Left ventricle myocardium inferior (tissue), 1 donor: ENCODE data around the gene SCYGR4. TPM values are rescaled to one million over a fixed set of nuclear protein-coding genes. Genes with fewer than 3 reads are reported as not detected.
"Not testable (repeated sequence)": the region's sequence is repeated elsewhere in the genome, so short reads cannot be mapped to it uniquely, and the experiment has no call there.

Experiments used
- DNase-seq: peaks from one replicate; pipeline ENCODE4 v3.0.0-alpha.2; 2020
- H3K27ac ChIP-seq: fragments of 200-600 bp; replicated peaks from 2 replicates; pipeline ENCODE4 v1.8.0; 2021
- H3K27me3 ChIP-seq: fragments of 200-600 bp; 2 replicates; pipeline ENCODE4 v1.8.0; 2021; ENCODE audit warnings: low read depth
- H3K36me3 ChIP-seq: fragments of 200-600 bp; 2 replicates; pipeline ENCODE4 v1.8.0; 2021
- H3K4me1 ChIP-seq: fragments of 200-600 bp; 2 replicates; pipeline ENCODE4 v1.8.0; 2021
- H3K4me3 ChIP-seq: fragments of 200-600 bp; 2 replicates; pipeline ENCODE4 v1.8.0; 2021; ENCODE audit warnings: mild to moderate bottlenecking, moderate library complexity
- H3K9me3 ChIP-seq: fragments of 200-600 bp; replicated peaks from 2 replicates; pipeline ENCODE4 v1.8.0; 2021
- CTCF ChIP-seq: fragments of 200-600 bp; IDR thresholded peaks from 2 replicates; pipeline ENCODE4 v1.8.0; 2021; ENCODE audit warnings: antibody characterized with exemption, mild to moderate bottlenecking, borderline replicate concordance
- intact Hi-C: fragments of 100-400 bp; cut with micrococcal nuclease; formaldehyde crosslinking; loops from one replicate; pipeline ENCODE4 v1.11.0; 2022
- total RNA-seq: library from RNA; stranded (reverse); fragmentation: NEBNext Ultra II Directional; extraction: Animal tissue kit (Norgen Biotek cat#: 25700); gene quantifications from one replicate; pipeline ENCODE4 v1.2.1, GENCODE V29; 2021
- donor health status: DM: no; HTN: yes; CAD: no; lungs with severe emphysema.

The SCYGR4 gene
- total RNA-seq, 1 donor from 2014 or later: not detected

- Histone ChIP-seq H3K4me3 (no peak overlapping the region), H3K27ac (no peak overlapping the region), H3K9me3 (no peaks in the 10 kb centered on the region), H3K27me3 (peaks cover 44% of the 10 kb centered on the region), H3K4me1 (no peaks in the 10 kb centered on the region), H3K36me3 (no peaks in the 10 kb centered on the region)
- TF ChIP-seq CTCF: no peak
- DNase-seq: no peak
- intact Hi-C loops: no loop called here
These were observed 20.3 kb upstream of the SCYGR4 start for GRCh38 chr2:227597036-227597435.

DNA sequence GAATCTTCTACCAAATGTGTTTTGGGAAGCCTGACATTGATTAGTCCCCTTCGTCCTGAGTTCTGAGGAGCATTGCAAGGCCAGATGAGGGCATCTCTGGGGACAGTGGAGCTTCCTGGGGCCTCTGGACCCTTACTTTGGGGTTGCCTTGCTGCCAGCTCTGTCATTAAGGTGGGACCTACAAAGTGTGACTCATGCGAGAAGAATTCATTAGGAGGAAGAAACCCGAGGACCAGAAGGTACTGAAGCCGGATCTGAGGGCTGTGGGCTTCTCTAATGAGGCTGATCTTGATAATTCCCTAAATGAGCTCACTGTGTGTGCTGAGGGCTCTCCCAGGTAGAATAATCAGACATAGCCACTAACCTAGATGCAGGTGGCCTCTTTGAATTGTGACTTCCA is 19.3 kb upstream of the SCYGR4 start:
- intact Hi-C loops: no loop called here
- H3K27me3 ChIP-seq: peaks cover 41% of the 10 kb centered on the region
- H3K36me3 ChIP-seq: no peaks in the 10 kb centered on the region
- H3K4me3 ChIP-seq: no peak overlapping the region
- no peak overlapping the region for H3K27ac ChIP-seq
- DNase-seq: no peak
- no peaks in the 10 kb centered on the region for H3K9me3 ChIP-seq
- H3K4me1 ChIP-seq: no peaks in the 10 kb centered on the region
- TF ChIP-seq CTCF: no peak

DNA sequence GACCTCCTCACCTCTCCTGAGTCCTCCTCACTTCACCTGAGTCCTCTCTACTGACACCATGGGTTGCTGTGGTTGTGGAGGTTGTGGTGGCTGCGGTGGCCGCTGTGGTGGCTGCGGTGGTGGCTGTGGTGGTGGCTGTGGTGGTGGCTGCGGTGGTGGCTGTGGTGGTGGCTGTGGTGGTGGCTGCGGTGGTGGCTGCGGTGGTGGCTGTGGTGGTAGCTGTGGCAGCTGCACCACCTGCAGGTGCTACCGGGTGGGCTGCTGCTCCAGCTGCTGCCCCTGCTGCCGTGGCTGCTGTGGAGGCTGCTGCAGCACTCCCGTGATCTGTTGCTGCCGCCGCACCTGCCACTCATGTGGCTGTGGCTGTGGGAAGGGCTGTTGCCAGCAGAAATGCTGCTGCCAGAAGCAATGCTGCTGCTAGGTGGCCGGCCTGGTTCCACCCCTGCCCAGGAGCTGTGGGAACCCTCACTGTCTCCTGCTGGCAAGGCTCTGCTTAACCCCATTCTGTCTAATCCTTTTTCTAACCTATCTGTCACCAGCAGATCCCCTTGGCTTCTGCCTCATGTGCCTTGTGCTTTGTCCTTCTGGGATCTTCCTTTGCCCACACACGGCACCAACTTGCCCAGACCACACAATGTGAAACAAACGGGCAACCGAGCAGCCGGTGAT is 18.3 kb upstream of the SCYGR4 start, which contains the start of gene SCYGR2:
TSS of gene SCYGR2 (plus strand) at position 59 of the 669 bp plus-strand sequence. CDS start at position 59, 0 bp downstream.
- peaks cover 41% of the 10 kb centered on the region for H3K27me3 ChIP-seq
- H3K4me3 ChIP-seq, H3K4me1 ChIP-seq, H3K9me3 ChIP-seq, intact Hi-C loops, H3K36me3 ChIP-seq, DNase-seq, H3K27ac ChIP-seq: not testable (repeated sequence)

- TF ChIP-seq CTCF: no peak
- Histone ChIP-seq H3K4me3 (no peak overlapping the region), H3K9me3 (no peaks in the 10 kb centered on the region), H3K27ac (no peak overlapping the region), H3K27me3 (peaks cover 22% of the 10 kb centered on the region), H3K36me3 (no peaks in the 10 kb centered on the region), H3K4me1 (peaks cover 5% of the 10 kb centered on the region)
- no peak for DNase-seq
- intact Hi-C loops: no loop called here
These were observed 14.9 kb upstream of the SCYGR4 start for GRCh38 chr2:227602358-227602757.

GRCh38 chr2:227606476-227606875 is 10.8 kb upstream of the SCYGR4 start:
- H3K4me1 ChIP-seq: peaks cover 5% of the 10 kb centered on the region
- H3K9me3 ChIP-seq: no peaks in the 10 kb centered on the region
- no peak for DNase-seq
- intact Hi-C loops: no loop called here
- TF ChIP-seq CTCF: no peak
- H3K4me3 ChIP-seq: no peak overlapping the region
- H3K27ac ChIP-seq: no peak overlapping the region
- H3K36me3 ChIP-seq: no peaks in the 10 kb centered on the region
- no peaks in the 10 kb centered on the region for H3K27me3 ChIP-seq

DNA sequence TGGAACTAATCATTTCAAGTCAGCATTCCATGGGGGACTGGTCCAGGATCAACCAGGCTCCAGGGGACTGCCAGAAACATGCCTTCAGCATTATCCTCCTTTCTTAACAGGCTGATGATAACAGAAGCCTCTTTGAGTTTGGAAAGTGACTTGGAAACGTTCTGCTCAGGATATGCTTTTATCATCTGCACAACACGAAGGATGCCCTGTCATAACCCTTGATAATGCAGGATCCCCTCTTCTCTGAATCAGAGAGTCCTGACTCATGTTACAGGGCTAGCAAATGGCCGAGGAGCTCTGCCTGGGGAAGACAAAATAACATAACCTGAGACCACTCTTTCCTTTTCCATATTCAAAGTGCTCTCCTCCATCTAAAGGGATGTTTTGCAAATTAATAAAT is 9.4 kb upstream of the SCYGR4 start:
- DNase-seq: no peak
- Histone ChIP-seq H3K4me3 (no peak overlapping the region), H3K9me3 (no peaks in the 10 kb centered on the region), H3K36me3 (no peaks in the 10 kb centered on the region), H3K27me3 (no peaks in the 10 kb centered on the region), H3K4me1 (peaks cover 5% of the 10 kb centered on the region), H3K27ac (no peak overlapping the region)
- no peak for TF ChIP-seq CTCF
- intact Hi-C loops: no loop called here
